GM18505 (cell line): Measurements from ENCODE around the gene FLYWCH1.
A peak's percentile ranks its signal among the peaks of the same experiment; 100 is the strongest.

Source experiments
- ATAC-seq: cut with Tn5 transposase; IDR thresholded peaks from one replicate; pipeline ENCODE4 v1.9.1; 2021; ENCODE audit not compliant: unreplicated experiment
- POLR2A ChIP-seq: IDR thresholded peaks from 4 replicates; pipeline ENCODE4 v1.6.1; 2011; ENCODE audit warnings: borderline replicate concordance; ENCODE audit not compliant: insufficient read depth, insufficient read length; ENCODE audit errors: extremely low read depth

FLYWCH1 gene

DNA sequence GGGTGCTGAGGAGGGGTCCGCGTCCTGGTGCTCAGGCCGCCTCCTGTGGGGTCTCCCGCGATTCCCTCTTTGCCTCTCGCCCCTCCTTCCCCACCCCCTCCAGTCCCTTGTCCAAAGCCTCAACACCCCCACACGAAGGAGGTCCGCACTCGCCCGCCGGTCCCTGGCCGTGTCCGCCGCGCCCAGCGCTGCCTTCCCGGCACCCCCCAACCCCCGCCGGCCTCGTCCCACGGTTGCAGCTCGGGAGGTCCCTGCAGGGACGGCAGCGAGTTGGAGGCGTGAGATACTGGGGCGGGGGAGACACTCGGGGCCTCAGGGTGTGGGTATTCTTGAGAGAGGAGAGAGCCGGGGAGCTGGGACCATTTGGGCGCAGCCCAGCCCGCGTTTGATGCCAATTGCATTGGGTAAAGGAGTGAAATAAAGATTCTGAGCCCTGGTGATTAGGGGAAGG is 28.2 kb upstream of the FLYWCH1 start:
- peak; percentile 4 for ATAC-seq
- no peak for TF ChIP-seq POLR2A

DNA sequence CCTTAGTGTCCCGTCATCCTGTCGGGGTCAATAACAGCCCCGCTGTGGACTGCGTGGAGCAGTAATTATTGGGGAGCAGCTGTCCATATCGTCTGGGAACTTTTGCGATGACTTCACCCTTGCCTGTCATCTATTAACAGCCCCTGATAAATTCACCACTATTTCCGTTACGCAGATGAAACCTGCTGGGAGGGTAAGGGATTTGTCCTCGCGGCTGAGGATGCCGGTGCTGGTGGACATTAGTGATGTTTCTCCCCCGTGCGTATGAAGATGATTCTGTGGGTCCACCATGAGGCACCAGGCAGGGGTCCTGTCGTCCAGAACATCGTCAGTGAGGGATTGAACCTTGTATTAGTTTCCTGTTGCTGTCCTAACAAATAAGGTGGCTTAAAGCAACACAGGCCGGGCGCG is 27.7 kb upstream of the FLYWCH1 start:
- TF ChIP-seq POLR2A: no peak
- no peak for ATAC-seq

DNA sequence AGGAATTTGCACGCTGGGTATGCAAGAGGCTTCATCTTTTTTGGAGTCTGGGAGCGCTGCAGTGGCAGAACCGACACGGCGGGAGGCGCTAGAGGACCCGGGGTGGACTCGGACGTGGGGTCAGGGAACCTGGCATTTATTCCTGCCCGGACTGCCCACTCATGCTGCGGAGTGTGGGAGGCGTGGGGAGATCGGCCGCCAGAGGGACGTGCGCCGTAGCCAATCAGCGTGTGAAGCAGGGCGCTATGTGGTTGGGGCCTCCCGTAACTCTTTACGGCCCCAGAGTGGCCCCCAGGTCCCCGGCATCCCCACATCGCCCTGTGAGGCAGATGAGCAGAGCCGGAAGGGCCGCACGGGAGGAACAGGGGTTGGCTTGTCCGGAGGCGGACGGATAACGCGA is 17.5 kb upstream of the FLYWCH1 start:
- TF ChIP-seq POLR2A: no peak
- no peak for ATAC-seq

DNA sequence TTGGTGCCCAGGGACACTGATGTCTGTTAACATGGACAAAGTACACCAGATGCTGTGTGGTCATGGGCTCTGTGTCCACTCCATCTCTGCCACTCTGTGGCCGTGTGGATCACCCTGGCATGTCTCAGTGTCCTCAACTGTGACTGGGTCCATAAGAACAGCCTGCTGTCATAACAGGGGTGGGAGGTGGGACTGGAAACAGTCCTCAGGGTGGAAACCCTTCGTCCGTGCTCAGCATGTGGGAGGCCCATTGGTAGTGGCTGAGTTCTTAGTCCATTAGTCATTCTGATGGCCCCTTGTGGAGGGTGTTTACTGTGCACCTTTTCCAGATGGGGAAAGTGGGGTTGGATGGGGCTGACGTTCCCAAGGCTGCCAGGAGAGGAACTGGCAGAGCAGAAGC is 15.9 kb upstream of the FLYWCH1 start:
- no peak for ATAC-seq
- TF ChIP-seq POLR2A: no peak

DNA sequence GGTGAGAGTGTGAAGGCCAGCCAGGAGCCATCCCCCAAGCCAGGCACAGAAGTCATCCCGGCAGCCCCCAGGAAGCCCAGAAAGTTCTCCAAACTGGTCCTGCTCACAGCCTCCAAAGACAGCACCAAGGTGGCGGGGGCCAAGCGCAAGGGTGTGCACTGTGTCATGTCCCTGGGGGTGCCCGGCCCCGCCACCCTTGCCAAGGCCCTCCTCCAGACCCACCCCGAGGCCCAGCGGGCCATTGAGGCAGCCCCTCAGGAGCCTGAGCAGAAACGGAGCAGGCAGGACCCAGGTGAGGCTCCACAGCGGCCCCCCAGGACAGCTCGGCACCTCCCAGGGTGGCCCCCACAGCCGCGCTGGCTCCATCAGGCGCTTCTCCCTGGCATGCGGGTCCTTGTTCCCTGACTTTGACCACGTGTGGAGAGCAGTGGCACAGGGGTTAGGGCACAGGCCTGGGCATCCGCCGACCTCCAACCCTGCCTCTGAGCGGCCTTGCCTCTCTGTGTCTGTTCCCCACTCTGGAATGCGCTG is 15.2 kb upstream of the FLYWCH1 start:
- TF ChIP-seq POLR2A: no peak
- ATAC-seq: no peak

DNA sequence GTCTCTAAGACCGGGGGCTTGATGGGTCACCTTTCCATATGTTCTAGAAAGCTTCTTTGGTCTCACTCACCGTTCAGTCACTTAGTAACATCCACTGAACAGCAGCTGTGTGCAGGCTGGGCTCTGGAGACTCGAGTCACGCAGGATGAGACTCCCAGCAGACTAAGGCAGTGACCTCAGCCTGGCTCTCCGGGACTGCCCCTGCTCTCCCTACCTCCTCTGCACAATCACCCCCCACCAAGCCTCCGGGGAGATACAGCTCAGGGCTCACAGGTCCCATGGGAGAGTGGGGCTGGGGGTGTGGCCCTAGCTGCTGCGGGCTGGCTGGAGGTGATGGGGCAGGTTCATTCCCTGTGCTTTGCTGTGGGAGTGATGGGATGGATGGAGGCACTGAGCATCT is 14.6 kb upstream of the FLYWCH1 start:
- ATAC-seq: no peak
- TF ChIP-seq POLR2A: no peak

DNA sequence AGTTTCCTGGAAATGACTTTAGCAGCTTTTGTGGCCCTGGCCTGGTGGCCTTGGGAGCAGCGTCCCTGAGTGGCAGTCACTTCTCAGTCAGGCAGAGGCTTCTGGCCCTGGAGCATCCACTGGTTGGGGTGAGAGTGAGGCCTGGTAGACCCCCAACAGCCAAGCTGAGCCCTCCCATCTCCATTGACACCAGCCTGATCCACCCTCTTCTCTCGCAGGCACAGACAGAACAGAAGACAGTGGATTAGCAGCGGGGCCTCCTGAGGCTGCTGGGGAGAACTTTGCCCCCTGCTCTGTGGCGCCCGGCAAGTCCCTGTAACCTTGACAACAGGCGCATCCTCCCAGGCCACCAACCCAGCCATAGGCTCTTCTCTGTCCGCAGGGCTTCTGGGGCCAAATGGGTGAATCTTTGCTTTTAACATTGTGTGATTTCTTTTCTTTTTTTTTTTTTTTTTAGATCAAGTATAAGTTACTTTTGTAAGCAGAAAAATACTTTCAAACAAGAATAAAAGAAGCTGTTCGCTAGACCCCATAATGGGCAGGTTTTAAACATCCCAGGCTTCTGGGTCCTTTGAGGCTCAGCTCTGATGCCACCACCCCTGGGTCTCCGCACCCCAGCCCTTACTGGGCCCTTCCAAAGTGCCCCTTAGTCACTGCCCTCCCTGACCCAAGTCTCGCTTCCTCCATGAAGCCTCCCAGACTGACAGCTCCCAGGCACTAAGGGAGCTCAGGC is 12.7 kb upstream of the FLYWCH1 start:
- no peak for ATAC-seq
- no peak for TF ChIP-seq POLR2A

DNA sequence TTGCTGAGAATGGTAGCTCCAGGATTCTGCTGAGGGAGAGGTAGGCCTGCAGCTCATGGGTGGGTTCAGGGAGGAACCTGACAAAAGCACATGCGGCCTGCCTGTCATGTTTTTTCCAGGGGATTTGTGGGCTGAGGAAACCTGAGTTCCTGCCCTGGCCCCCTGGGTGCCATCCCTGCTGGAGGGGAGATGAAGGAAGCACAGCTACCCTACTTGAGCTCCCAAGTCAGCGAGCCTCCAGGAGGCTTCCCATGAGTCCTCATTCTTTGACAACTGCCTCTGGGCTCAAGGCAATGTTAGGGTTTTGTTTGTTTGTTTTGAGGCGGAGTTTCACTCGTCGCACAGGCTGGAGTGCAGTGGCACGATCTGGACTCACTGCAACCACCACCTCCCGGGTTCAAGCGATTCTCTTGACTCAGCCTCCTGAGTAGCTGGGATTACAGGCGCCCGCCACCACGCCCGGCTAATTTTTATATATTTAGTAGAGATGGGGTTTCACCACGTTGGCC is 12.1 kb upstream of the FLYWCH1 start:
- no peak for TF ChIP-seq POLR2A
- no peak for ATAC-seq

DNA sequence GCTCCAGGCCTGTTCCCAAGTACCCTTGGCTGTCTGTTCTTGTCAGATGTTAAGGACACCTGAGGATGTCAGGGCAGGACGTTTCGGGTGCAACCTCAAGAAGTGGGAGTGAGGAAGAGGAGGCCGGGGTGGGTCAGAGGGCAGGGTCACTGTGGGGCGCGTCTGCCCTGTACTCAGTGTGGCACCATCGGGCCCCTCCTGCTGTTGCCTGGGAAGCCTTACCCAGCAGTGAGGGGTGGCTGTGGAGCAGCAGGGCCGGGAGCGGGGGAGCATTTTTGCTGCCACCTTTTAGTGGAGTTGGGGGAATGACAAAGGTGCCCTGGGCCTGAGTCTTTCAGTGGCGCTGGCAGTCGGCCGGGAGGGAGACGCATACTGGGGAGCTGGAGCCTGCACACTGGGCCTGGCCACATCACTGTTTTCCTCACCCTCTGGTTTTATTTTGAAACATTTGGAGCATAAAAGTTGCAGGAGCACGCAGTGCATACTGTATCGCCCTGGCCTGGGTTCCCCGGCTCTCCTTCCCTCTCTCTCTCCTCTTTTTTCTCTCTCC is 11.1 kb upstream of the FLYWCH1 start:
- no peak for TF ChIP-seq POLR2A
- no peak for ATAC-seq

DNA sequence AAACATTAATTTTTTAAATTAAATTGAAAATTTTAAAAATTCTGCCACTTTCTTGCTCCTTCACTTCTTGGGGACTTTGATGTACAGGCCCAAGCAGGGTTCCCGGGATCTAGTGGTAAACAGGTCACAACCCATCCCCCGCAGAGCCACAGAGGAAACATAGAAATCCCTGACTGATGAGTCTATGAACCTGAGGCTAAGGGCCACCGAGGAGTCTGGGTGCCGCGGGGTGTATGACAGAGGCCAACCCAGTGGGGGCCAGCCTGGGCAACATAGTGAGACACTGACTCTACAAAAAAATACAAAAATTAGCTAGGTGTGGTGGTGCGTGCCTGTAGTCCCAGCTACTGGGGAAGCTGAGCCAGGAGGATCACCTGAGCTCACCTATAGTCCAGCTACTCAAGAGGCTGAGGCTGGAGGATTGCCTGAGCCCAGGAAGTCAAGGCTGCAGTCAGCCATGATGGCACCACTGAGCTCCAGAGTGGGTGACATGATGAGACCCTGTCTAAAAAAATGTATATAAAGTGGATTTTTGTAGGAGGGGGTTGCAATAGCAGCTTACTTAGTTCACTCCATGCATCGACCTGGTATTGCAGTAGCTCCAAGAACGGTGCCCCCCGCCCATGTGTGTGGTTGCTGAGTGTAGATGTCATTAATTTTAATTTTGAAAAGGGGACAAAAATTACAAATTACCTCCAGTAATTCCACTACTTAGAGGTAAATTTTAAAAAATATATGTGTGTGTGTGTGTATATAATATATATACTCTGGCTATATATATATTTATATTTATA is 9.2 kb upstream of the FLYWCH1 start:
- TF ChIP-seq POLR2A: no peak
- no peak for ATAC-seq

DNA sequence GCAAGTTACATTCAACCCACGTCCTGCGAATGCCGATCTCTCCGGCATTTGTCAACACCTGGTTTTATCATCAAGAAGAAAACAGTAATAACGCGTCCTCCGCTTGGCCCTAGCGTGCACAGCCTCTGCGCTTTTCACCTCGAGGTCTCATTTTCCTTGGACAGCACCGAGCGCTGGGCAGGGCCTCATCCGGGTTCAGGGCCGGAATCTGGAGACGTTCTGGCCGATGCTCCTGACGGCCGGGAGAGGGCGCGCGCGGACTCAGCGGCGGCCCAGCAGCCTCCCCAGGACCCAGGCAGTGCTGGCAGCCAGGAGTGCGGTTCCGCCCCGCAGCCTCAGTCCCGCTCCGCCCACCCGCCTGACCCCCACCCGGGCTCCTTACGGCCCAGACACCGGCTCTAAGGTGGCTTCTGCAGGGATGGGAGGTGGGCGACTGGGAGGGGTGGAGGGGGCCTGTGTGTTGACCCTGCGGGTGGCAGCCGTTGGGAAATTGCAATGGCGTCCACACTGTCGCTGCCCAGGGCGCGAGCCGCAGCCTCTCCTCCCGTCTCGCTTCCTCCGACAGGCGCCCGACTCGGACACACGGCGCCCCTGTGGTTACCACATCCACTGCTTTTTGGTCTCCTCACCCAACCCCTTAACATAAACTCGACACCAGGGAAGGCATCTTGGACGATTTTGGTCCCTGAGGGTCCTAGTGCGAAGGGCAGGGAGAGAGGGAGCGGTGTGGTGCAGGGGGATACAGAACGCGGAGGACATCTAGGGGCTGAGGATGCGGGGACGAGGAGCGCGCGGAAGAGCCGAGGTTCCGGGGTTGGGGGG is 7.4 kb upstream of the FLYWCH1 start:
- ATAC-seq: peak; percentile 46
- peak; percentile 51 for TF ChIP-seq POLR2A

DNA sequence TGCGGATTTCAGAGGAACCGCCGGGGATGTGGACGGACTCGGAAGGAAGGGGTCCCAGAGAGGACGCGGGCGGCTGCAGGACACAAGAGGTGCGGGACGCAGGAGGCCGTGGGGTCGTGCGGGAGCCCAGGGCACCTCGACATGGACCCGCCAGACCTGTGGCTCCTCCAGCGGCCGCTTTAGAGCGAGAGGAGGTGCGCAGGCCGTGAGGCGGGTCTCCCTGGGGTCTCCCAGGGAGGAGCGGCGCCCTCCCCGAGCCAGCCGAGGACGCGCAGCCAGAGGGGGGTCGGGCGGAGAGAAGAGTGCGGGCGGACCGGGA is 6.8 kb upstream of the FLYWCH1 start:
- ATAC-seq: peak; percentile 5
- no peak for TF ChIP-seq POLR2A
